NCI-H1930 (cell line): ENCODE results near the gene METTL22.
A peak's percentile ranks its signal among the peaks of the same experiment; 100 is the strongest.

Experiments
- DNase-seq, 2 experiments: peaks; one replicate each; lab custom pipeline; 2025; lab: John Stamatoyannopoulos, UW

METTL22 gene

GRCh38 chr16:8621572-8622314, at the start of gene METTL22:
TSS of gene METTL22 (plus strand) at chr16:8621698. CDS start at chr16:8625666, 3,968 bp downstream.
- DNase-seq: peak; percentile 79 to 94

GRCh38 chr16:8572063-8572918, 49.2 kb upstream of the METTL22 start:
- no peak for DNase-seq

GRCh38 chr16:8572919-8573724, 48.4 kb upstream of the METTL22 start:
- peak; percentile 29 to 32 for DNase-seq

GRCh38 chr16:8575399-8575798, 46.1 kb upstream of the METTL22 start:
- no peak for DNase-seq

- DNase-seq: no peak
Measured at GRCh38 chr16:8576141-8577004, 45.1 kb upstream of the METTL22 start.

- no peak for DNase-seq
Measured at GRCh38 chr16:8577678-8578304, 43.7 kb upstream of the METTL22 start.

GRCh38 chr16:8579559-8579958, 41.9 kb upstream of the METTL22 start:
- DNase-seq: no peak

- no peak for DNase-seq
Measured at GRCh38 chr16:8581831-8582580, 39.5 kb upstream of the METTL22 start.

- no peak for DNase-seq
Measured at GRCh38 chr16:8583199-8583598, 38.3 kb upstream of the METTL22 start.

- no peak for DNase-seq
Measured at GRCh38 chr16:8583732-8584131, 37.8 kb upstream of the METTL22 start.

GRCh38 chr16:8585041-8585440, 36.5 kb upstream of the METTL22 start:
- DNase-seq: no peak

GRCh38 chr16:8585857-8586256, 35.6 kb upstream of the METTL22 start:
- DNase-seq: no peak

GRCh38 chr16:8587065-8587464, 34.4 kb upstream of the METTL22 start:
- DNase-seq: no peak

- no peak for DNase-seq
Measured at GRCh38 chr16:8588682-8589056, 32.8 kb upstream of the METTL22 start.

- DNase-seq: no peak
Measured at GRCh38 chr16:8589057-8589899, 32.2 kb upstream of the METTL22 start.

- DNase-seq: peak in 1 of 2 experiments; percentile 14
Measured at GRCh38 chr16:8589900-8590688, 31.4 kb upstream of the METTL22 start, which contains the start of gene TMEM114. TSS of gene TMEM114 (minus strand) at chr16:8590511. CDS start at chr16:8589838, 673 bp downstream.

- DNase-seq: no peak
Measured at GRCh38 chr16:8590811-8591210, 30.7 kb upstream of the METTL22 start.

GRCh38 chr16:8591451-8591850, 30.0 kb upstream of the METTL22 start:
- DNase-seq: no peak
